ENCODE results near the gene APLN. TPM values are rescaled to one million over a fixed set of nuclear protein-coding genes. Genes with fewer than 3 reads are reported as not detected.

APLN gene, protein sequence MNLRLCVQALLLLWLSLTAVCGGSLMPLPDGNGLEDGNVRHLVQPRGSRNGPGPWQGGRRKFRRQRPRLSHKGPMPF
- total RNA-seq = 0.05 and 0.07 TPM in 2 replicates

DNA sequence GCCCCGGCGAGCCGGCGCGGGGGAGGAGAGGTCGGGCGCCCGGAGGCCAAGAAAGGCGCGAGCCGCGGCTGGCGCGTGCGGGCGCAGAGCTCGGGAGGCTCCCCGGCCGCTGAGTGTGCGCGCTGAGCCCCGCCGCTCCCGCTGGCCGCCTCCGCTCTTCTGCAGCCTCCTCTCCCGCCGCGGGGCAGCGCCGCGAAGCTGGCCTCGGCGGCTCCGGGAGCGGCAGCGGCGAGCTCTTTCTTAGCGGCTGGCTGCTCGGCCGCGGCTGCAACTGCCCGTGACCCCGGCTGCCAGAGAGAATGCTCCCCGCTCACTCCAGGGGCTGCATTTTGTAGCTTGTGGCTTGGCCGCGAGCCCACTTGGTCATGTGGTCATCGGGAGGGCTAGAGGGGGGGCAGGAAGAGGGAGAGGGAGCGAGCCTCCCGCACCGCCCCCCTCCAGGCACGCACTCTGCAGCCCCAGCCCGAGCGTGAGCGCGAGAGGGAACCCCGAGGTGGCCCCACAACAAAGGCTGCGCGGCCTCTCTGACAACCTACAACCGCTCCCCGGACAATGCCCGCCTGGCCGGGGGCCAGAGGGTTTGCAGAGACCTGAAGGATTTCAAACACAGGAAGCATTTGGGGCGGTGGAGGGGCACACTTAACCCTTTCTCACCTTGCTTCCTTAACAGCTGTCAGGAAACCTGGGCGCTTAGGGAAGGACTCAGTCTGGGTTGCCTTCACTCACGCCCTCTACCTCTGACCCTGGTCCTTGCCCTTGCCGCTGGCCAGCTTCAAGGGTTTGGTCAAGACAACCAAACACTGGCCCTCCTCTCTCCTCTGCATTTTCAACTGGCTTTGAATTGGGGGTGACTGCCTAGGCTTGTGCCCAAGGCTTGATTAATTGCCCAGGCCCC is at the start of gene APLN:
TSS of gene APLN (minus strand) at position 305 of the 895 bp plus-strand sequence. CDS start 326 bp downstream, outside the sequence.
- intact Hi-C loops (cut with micrococcal nuclease) = loop anchor here (2.0 to 10.0 kb wide), 3 partner anchors 70 to 168 kb away; no protein-coding TSS in a partner anchor

- intact Hi-C loops (cut with micrococcal nuclease) = no loop called here
Observed at GRCh38 chrX:129704491-129704890, 49.7 kb upstream of the APLN start.

GRCh38 chrX:129701624-129702069 is 46.9 kb upstream of the APLN start:
- intact Hi-C loops (cut with micrococcal nuclease) = no loop called here

- intact Hi-C loops (cut with micrococcal nuclease) = no loop called here
Observed at GRCh38 chrX:129700536-129700935, 45.8 kb upstream of the APLN start.

DNA sequence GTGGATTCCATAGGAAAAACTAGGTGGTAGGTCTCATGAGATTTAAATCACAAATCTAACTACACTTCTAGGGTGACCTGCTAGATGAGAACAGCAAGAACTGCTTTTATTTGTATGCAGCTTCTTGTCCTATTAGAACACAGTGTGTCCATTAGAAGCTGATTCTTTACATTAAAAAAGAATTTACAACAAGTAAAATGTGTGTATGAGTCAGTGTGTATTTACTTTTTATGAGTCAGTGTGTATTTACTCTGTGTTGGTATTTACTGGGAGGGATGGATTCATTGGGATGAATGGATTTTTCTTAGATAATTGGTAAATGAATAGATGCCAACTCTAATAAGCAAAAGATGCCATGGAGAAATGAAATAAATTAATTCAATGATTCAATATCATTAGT is 43.4 kb upstream of the APLN start:
- intact Hi-C loops (cut with micrococcal nuclease) = no loop called here

- intact Hi-C loops (cut with micrococcal nuclease) = no loop called here
Observed at GRCh38 chrX:129697204-129697829, 42.6 kb upstream of the APLN start.

GRCh38 chrX:129696463-129697155 is 41.9 kb upstream of the APLN start:
- intact Hi-C loops (cut with micrococcal nuclease) = no loop called here

DNA sequence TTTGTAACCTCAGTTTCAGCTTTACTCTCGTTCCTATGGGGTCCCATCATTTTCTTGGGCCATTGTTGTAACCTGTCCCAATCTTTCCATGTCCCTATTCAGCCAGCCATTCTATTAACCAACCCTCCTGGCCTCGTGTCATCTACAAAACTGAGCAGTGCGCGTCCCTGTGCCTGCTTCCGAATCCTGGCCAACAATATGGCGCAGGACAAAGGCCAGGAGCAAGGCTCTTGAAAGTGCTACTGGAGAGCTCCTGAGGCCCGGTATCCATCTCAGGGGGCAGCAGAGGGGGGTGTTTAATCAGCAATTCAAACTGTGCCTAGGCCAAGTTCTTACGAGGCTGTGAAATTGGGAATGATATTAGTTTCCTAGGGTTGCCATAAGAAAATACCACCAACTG is 41.2 kb upstream of the APLN start:
- intact Hi-C loops (cut with micrococcal nuclease) = no loop called here

- intact Hi-C loops (cut with micrococcal nuclease) = no loop called here
Observed at GRCh38 chrX:129695535-129695934, 40.8 kb upstream of the APLN start.

DNA sequence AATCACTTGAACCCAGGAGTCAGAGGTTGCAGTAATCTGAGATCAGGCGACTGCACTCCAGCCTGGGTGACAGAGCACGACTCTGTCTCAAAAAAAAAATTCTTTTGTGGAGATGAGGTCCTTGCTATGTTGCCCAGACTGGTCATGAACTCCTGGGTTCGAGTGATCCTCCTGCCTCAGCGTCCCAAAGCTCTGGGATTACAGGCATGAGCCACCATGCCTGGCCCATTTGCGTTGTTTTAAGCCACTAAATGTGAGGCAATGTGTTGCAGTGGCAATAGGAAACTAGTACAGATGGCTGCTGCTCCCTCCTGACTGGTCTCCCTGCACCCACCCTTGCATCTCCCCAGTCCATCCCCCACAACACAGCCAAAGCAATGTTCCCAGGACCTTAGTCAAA is 40.0 kb upstream of the APLN start:
- intact Hi-C loops (cut with micrococcal nuclease) = no loop called here

GRCh38 chrX:129693354-129693753 is 38.6 kb upstream of the APLN start:
- intact Hi-C loops (cut with micrococcal nuclease) = no loop called here

DNA sequence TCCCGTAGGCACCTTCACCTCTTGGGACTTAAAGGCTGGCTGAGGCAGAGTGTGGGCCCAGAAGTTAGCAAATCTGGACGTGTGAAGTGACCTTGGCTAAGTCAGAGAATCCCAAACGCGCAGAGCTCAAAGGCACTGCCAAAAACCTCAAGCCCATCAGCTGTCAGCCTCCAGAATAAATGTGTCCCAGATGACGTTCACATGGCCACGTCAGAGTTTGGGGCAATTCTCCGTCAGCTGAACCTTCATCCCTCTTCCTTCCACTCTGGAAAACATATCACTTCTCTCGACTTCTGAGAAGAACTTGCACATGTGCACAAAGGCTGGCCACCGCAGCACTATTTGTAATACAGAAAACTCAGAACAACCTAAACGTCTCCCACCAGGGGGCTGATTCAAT is 35.7 kb upstream of the APLN start:
- intact Hi-C loops (cut with micrococcal nuclease) = no loop called here

DNA sequence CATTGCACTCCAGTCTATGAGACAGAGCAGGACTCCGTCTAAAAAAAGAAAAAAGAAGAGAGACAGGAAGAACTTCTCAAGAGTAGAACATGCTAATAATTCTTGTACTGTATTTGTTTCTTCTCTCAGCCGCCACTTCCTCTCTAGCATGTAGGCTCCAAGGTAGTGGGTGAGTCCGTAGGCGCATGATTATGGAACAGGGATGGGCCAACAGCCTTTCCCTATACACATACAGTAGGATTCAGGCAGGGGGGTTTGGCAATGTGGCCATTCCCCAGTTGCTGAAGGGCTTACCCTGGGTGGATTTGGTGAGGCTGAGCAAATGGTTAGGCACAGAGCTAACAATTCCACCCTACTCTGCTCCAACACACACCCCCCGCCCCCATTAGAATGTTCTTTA is 35.0 kb upstream of the APLN start:
- intact Hi-C loops (cut with micrococcal nuclease) = no loop called here

DNA sequence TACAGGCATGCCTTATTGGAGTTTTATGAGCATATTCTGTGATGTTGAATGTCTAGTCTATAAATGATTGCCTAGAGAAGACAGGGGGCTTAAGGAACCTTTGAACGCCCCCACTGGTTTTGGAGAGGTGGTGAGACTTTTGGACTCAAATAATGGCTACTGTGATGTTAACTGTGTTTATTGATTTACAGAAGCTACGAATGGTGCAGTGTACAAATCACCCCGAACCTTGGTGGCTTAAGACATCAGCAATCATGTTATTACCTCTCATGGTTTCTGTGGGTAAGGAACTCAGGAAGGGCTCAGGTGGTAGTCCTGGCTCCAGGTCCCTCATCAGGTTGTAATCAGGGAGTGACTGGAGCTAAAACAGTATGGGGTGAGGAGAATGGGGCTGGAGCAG is 33.3 kb upstream of the APLN start:
- intact Hi-C loops (cut with micrococcal nuclease) = no loop called here

GRCh38 chrX:129686422-129686948 is 31.7 kb upstream of the APLN start:
- intact Hi-C loops (cut with micrococcal nuclease) = no loop called here

DNA sequence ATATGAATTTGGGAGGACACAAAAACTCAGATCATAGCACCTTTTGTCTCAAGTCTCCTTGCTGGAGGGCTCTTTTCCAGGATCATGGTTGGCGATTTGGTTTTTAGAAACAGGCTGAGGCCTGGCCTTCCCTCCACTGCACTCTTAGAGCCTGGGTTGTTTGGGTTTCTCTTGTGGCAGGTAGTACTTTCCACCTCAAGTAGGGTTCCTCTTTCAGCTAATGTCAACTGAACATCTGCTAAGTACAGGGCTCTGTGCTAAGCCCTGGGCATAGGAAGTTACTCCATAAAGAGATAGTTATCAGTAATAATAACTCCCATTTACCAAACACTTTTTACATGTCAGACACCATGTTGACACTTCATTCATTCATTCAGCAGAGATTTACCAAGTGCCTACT is 28.2 kb upstream of the APLN start:
- intact Hi-C loops (cut with micrococcal nuclease) = no loop called here

GRCh38 chrX:129679901-129680300 is 25.1 kb upstream of the APLN start:
- intact Hi-C loops (cut with micrococcal nuclease) = no loop called here

- intact Hi-C loops (cut with micrococcal nuclease) = no loop called here
Observed at GRCh38 chrX:129678614-129679195, 23.9 kb upstream of the APLN start.

GRCh38 chrX:129667412-129667811 is 12.7 kb upstream of the APLN start:
- intact Hi-C loops (cut with micrococcal nuclease) = no loop called here

- intact Hi-C loops (cut with micrococcal nuclease) = no loop called here
Observed at GRCh38 chrX:129665916-129666644, 11.3 kb upstream of the APLN start.

DNA sequence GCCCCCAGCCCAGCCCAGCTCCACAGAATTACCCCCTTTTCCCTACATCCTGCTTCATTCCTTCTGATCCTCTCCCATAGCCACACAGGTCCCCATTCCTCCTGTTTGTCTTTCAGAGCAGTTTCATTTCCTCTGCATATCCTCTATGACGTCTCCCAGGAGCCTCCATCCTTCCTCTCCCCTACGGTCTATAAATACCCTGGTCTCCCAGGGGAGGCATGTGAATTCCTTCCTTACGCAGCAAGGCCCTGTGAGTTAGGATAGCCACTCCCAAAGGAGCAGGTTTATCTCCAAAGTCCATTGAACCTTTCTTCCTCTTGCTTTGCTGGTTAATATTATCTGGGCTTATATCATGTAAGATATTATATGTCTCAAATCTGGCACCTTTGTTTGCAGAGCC is 8.4 kb upstream of the APLN start:
- intact Hi-C loops (cut with micrococcal nuclease) = no loop called here
